MCF 10A (cell line): ENCODE measurements around the gene PDZD8. TPM values are rescaled to one million over a fixed set of nuclear protein-coding genes. Genes with fewer than 3 reads are reported as not detected.
"Not testable (repeated sequence)": the region's sequence is repeated elsewhere in the genome, so short reads cannot be mapped to it uniquely, and the experiment has no call there.

Experiments
- BruUV-seq: library from RNA; stranded (reverse); fragments of 400-500 nt; replicated peaks from 2 replicates; lab custom pipeline; 2021; lab: Mats Ljungman, UMichigan
- CTCF ChIA-PET: fragments of 300-600 bp; sonication (Branson Sonifier 250); formaldehyde crosslinking; extraction: SDS; loops from one replicate; lab custom pipeline; 2021; ENCODE audit warnings: antibody characterized with exemption, inconsistent platforms; lab: Yijun Ruan, JAX
- POLR2A ChIA-PET: fragments of 300-600, 350-650 bp; sonication (Branson Sonifier 250); formaldehyde crosslinking; extraction: SDS; loops from one replicate; lab custom pipeline; 2020; ENCODE audit warnings: antibody characterized with exemption, inconsistent platforms; lab: Yijun Ruan, JAX
- DNase-seq: peaks from one replicate; pipeline ENCODE4 v3.0.0-alpha.2; 2018; ENCODE audit not compliant: unreplicated experiment
- H3K27ac Mint-ChIP-seq: one replicate; pipeline ENCODE4 v1.8.0; 2022; ENCODE audit warnings: mild to moderate bottlenecking, low read depth, mixed read lengths; ENCODE audit not compliant: unreplicated experiment
- H3K27me3 Mint-ChIP-seq: one replicate; pipeline ENCODE4 v1.8.0; 2022; ENCODE audit warnings: mixed read lengths; ENCODE audit not compliant: insufficient read depth, unreplicated experiment
- H3K36me3 Mint-ChIP-seq: one replicate; pipeline ENCODE4 v1.8.0; 2022; ENCODE audit warnings: mild to moderate bottlenecking, moderate library complexity, mixed read lengths; ENCODE audit not compliant: insufficient read depth, unreplicated experiment
- H3K4me1 Mint-ChIP-seq: one replicate; pipeline ENCODE4 v1.8.0; 2022; ENCODE audit warnings: mixed read lengths; ENCODE audit not compliant: insufficient read depth, unreplicated experiment
- H3K4me3 Mint-ChIP-seq: one replicate; pipeline ENCODE4 v1.8.0; 2022; ENCODE audit warnings: mild to moderate bottlenecking, moderate library complexity, mixed read lengths; ENCODE audit not compliant: unreplicated experiment
- H3K9me3 Mint-ChIP-seq: one replicate; pipeline ENCODE4 v1.8.0; 2022; ENCODE audit warnings: mixed read lengths; ENCODE audit not compliant: unreplicated experiment
- CTCF ChIP-seq: fragments of 200-600 bp; IDR thresholded peaks from one replicate; pipeline ENCODE4 v1.8.0; 2022; ENCODE audit warnings: antibody characterized with exemption, mild to moderate bottlenecking; ENCODE audit not compliant: unreplicated experiment
- intact Hi-C: fragments of 100-400 bp; cut with micrococcal nuclease; formaldehyde crosslinking; loops from 2 replicates; pipeline ENCODE4 v1.14.1; 2022
- total RNA-seq: library from RNA; stranded (reverse); gene quantifications from 2 replicates; pipeline ENCODE4 v1.2.3, GENCODE V29; 2022

Gene PDZD8
- total RNA-seq, 1 experiment from 2014 or later = 43.0 TPM

GRCh38 chr10:117312430-117312829 is 62.8 kb downstream of the PDZD8 start:
- Mint-ChIP-seq H3K27ac (no peak overlapping the region), H3K36me3 (peaks cover 38% of the 10 kb centered on the region), H3K4me1 (peaks cover 10% of the 10 kb centered on the region), H3K9me3 (no peaks in the 10 kb centered on the region), H3K4me3 (no peak overlapping the region), H3K27me3 (no peaks in the 10 kb centered on the region)
- POLR2A ChIA-PET = no interaction called here
- CTCF ChIA-PET = interaction anchor here (0.9 kb wide), 1 partner anchor 94 kb away, joined by 4 read pairs; no protein-coding TSS in a partner anchor
- DNase-seq = no peak
- intact Hi-C loops = no loop called here
- BruUV-seq = no TSS peak
- TF ChIP-seq CTCF = no peak

- ChIA-PET CTCF (interaction anchor here (1.7 to 3.6 kb wide), 2 partner anchors 8 to 94 kb away, joined by 4 to 27 read pairs; no protein-coding TSS in a partner anchor), POLR2A (no interaction called here)
- no peak for TF ChIP-seq CTCF
- Mint-ChIP-seq H3K4me1 (peaks cover 10% of the 10 kb centered on the region), H3K4me3 (no peak overlapping the region), H3K9me3 (no peaks in the 10 kb centered on the region), H3K36me3 (peaks cover 38% of the 10 kb centered on the region), H3K27me3 (no peaks in the 10 kb centered on the region), H3K27ac (no peak overlapping the region)
- no TSS peak for BruUV-seq
- DNase-seq = no peak
- intact Hi-C loops = no loop called here
These were observed 64.0 kb downstream of the PDZD8 start for GRCh38 chr10:117311261-117311660.

GRCh38 chr10:117306674-117307073 is 68.6 kb downstream of the PDZD8 start:
- Mint-ChIP-seq H3K4me3 (no peak overlapping the region), H3K27me3 (no peaks in the 10 kb centered on the region), H3K36me3 (peaks cover 22% of the 10 kb centered on the region), H3K27ac (no peak overlapping the region), H3K4me1 (peaks cover 5% of the 10 kb centered on the region), H3K9me3 (no peaks in the 10 kb centered on the region)
- ChIA-PET CTCF (no interaction called here), POLR2A (no interaction called here)
- intact Hi-C loops = no loop called here
- TF ChIP-seq CTCF = no peak
- BruUV-seq = no TSS peak
- DNase-seq = no peak

GRCh38 chr10:117303451-117303850 is 71.8 kb downstream of the PDZD8 start:
- BruUV-seq, H3K27ac Mint-ChIP-seq, H3K4me1 Mint-ChIP-seq, intact Hi-C loops, H3K4me3 Mint-ChIP-seq, H3K9me3 Mint-ChIP-seq, H3K27me3 Mint-ChIP-seq, POLR2A ChIA-PET, DNase-seq: not testable (repeated sequence)
- H3K36me3 Mint-ChIP-seq = peaks cover 14% of the 10 kb centered on the region
- CTCF ChIA-PET = interaction anchor here (0.6 to 3.3 kb wide), 2 partner anchors 15 to 54 kb away, joined by 4 to 15 read pairs; no protein-coding TSS in a partner anchor
